Activated CD8-positive, alpha-beta memory T cell treated with anti-CD3 and anti-CD28 coated beads, Interleukin-2, amount 50 U/mL, for 24 hours (primary cell): ENCODE data around the gene MSI2.
"Not testable (repeated sequence)": the region's sequence is repeated elsewhere in the genome, so short reads cannot be mapped to it uniquely, and the experiment has no call there.

Experiments used
- DNase-seq: peaks from one replicate; pipeline ENCODE4 v3.0.0-alpha.2; 2020; ENCODE audit errors: extremely low read depth

Gene MSI2

GRCh38 chr17:57480438-57481196 lies 224.3 kb downstream of the MSI2 start:
- no peak for DNase-seq

GRCh38 chr17:57481910-57482391 lies 225.6 kb downstream of the MSI2 start:
- no peak for DNase-seq

- DNase-seq, result no peak
These were observed 226.3 kb downstream of the MSI2 start for GRCh38 chr17:57482657-57483056.

GRCh38 chr17:57484081-57484666 lies 227.9 kb downstream of the MSI2 start:
- DNase-seq, result no peak

- DNase-seq, result no peak
These were observed 228.7 kb downstream of the MSI2 start for GRCh38 chr17:57484826-57485565.

- DNase-seq, result no peak
These were observed 229.2 kb downstream of the MSI2 start for GRCh38 chr17:57485566-57485865.

GRCh38 chr17:57485916-57486881 lies 229.9 kb downstream of the MSI2 start:
- DNase-seq, result no peak

GRCh38 chr17:57486882-57487301 lies 230.6 kb downstream of the MSI2 start:
- no peak for DNase-seq

GRCh38 chr17:57487573-57487972 lies 231.2 kb downstream of the MSI2 start:
- no peak for DNase-seq

- no peak for DNase-seq
These were observed 232.5 kb downstream of the MSI2 start for GRCh38 chr17:57488856-57489255.

- no peak for DNase-seq
These were observed 233.0 kb downstream of the MSI2 start for GRCh38 chr17:57489321-57489720.

- DNase-seq, result no peak
These were observed 234.0 kb downstream of the MSI2 start for GRCh38 chr17:57490111-57490845.

- no peak for DNase-seq
These were observed 234.6 kb downstream of the MSI2 start for GRCh38 chr17:57490890-57491289.

- DNase-seq, result no peak
These were observed 236.8 kb downstream of the MSI2 start for GRCh38 chr17:57493171-57493570.

GRCh38 chr17:57493625-57494024 lies 237.3 kb downstream of the MSI2 start:
- no peak for DNase-seq

GRCh38 chr17:57494443-57494842 lies 238.1 kb downstream of the MSI2 start:
- no peak for DNase-seq

- no peak for DNase-seq
These were observed 239.4 kb downstream of the MSI2 start for GRCh38 chr17:57495771-57496170.

- no peak for DNase-seq
These were observed 240.1 kb downstream of the MSI2 start for GRCh38 chr17:57496382-57496781.

- DNase-seq, result no peak
These were observed 242.1 kb downstream of the MSI2 start for GRCh38 chr17:57498443-57498842.

GRCh38 chr17:57499221-57499620 lies 242.9 kb downstream of the MSI2 start:
- DNase-seq, result not testable (repeated sequence)

GRCh38 chr17:57499648-57500049 lies 243.3 kb downstream of the MSI2 start:
- no peak for DNase-seq
